H9 (cell line): ENCODE measurements around the gene GAREM1. TPM values are rescaled to one million over a fixed set of nuclear protein-coding genes. Genes with fewer than 3 reads are reported as not detected.

Source experiments
- DNase-seq: peaks from one replicate; pipeline ENCODE4 v3.0.0-alpha.2; 2017
- H2AFZ ChIP-seq: one replicate; pipeline ENCODE4 v1.6.1; 2013; ENCODE audit warnings: mild to moderate bottlenecking, low read length, control low read depth, moderate library complexity
- H2AK5ac ChIP-seq: 2 replicates; pipeline ENCODE4 v1.6.1; 2013; ENCODE audit warnings: low read length, control low read depth, mixed read lengths; ENCODE audit not compliant: insufficient read length
- H2BK120ac ChIP-seq: one replicate; pipeline ENCODE4 v1.6.1; 2013; ENCODE audit warnings: low read depth, mild to moderate bottlenecking, low read length, control low read depth, inconsistent platforms; ENCODE audit not compliant: poor library complexity, severe bottlenecking
- H2BK12ac ChIP-seq: 2 replicates; pipeline ENCODE4 v1.6.1; 2013; ENCODE audit warnings: low read length, control low read depth, mixed read lengths, low read depth; ENCODE audit not compliant: insufficient read length
- H2BK15ac ChIP-seq: 2 replicates; pipeline ENCODE4 v1.6.1; 2013; ENCODE audit warnings: low read depth, low read length, control low read depth
- H2BK20ac ChIP-seq: one replicate; pipeline ENCODE4 v1.6.1; 2013; ENCODE audit warnings: low read depth, mild to moderate bottlenecking, low read length, control low read depth, inconsistent platforms; ENCODE audit not compliant: poor library complexity, severe bottlenecking
- H2BK5ac ChIP-seq: 2 replicates; pipeline ENCODE4 v1.6.1; 2013; ENCODE audit warnings: low read length, control low read depth, mixed read lengths; ENCODE audit not compliant: insufficient read length
- H3K14ac ChIP-seq: 2 replicates; pipeline ENCODE4 v1.6.1; 2013; ENCODE audit warnings: low read length, control low read depth; ENCODE audit not compliant: insufficient read depth
- H3K18ac ChIP-seq: 2 replicates; pipeline ENCODE4 v1.6.1; 2013; ENCODE audit warnings: low read depth, mild to moderate bottlenecking, mixed read lengths, low read length, control low read depth; ENCODE audit not compliant: insufficient read length
- H3K23ac ChIP-seq: 2 replicates; pipeline ENCODE4 v1.6.1; 2013; ENCODE audit warnings: low read length, control low read depth, mixed read lengths, low read depth; ENCODE audit not compliant: insufficient read length
- H3K23me2 ChIP-seq: 2 replicates; pipeline ENCODE4 v1.6.1; 2013; ENCODE audit warnings: low read depth, mild to moderate bottlenecking, mixed read lengths, low read length, control low read depth; ENCODE audit not compliant: insufficient read length, poor library complexity, severe bottlenecking
- H3K27ac ChIP-seq: 2 replicates; pipeline ENCODE4 v1.5.1; 2013; ENCODE audit warnings: low read length, control low read depth, mixed read lengths, low read depth; ENCODE audit not compliant: insufficient read length
- H3K27me3 ChIP-seq: 2 replicates; pipeline ENCODE4 v1.6.1; 2013; ENCODE audit warnings: low read length, control low read depth, inconsistent platforms; ENCODE audit not compliant: insufficient read depth
- H3K4ac ChIP-seq: 2 replicates; pipeline ENCODE4 v1.6.1; 2013; ENCODE audit warnings: low read depth, mild to moderate bottlenecking, control low read depth, inconsistent platforms, low read length, moderate library complexity
- H3K4me1 ChIP-seq: 2 replicates; pipeline ENCODE4 v1.6.1; 2013; ENCODE audit warnings: low read length, control low read depth, inconsistent platforms; ENCODE audit not compliant: insufficient read depth
- H3K4me2 ChIP-seq: 2 replicates; pipeline ENCODE4 v1.6.1; 2013; ENCODE audit warnings: low read length, control low read depth, mixed read lengths; ENCODE audit not compliant: insufficient read length, insufficient read depth
- H3K56ac ChIP-seq: 2 replicates; pipeline ENCODE4 v1.6.1; 2013; ENCODE audit warnings: low read depth, mild to moderate bottlenecking, mixed read lengths, low read length, control low read depth; ENCODE audit not compliant: insufficient read length
- H3K79me1 ChIP-seq: 2 replicates; pipeline ENCODE4 v1.6.1; 2013; ENCODE audit warnings: low read depth, mild to moderate bottlenecking, moderate library complexity, low read length, control low read depth, inconsistent platforms; ENCODE audit not compliant: insufficient read depth, poor library complexity, severe bottlenecking
- H3K79me2 ChIP-seq: 2 replicates; pipeline ENCODE4 v1.6.1; 2013; ENCODE audit warnings: low read length, control low read depth, inconsistent platforms; ENCODE audit not compliant: insufficient read depth
- H3K9ac ChIP-seq: 2 replicates; pipeline ENCODE4 v1.6.1; 2013; ENCODE audit warnings: low read length, control low read depth, mixed read lengths; ENCODE audit not compliant: insufficient read length; ENCODE audit errors: extremely low read depth
- H3K9me3 ChIP-seq: one replicate; pipeline ENCODE4 v1.6.1; 2013; ENCODE audit warnings: low read depth, low read length, inconsistent platforms; ENCODE audit not compliant: control insufficient read depth
- H3T11ph ChIP-seq: one replicate; pipeline ENCODE4 v1.6.1; 2013; ENCODE audit warnings: mild to moderate bottlenecking, low read length, control low read depth, inconsistent platforms
- H4K20me1 ChIP-seq: one replicate; pipeline ENCODE4 v1.6.1; 2013; ENCODE audit not compliant: control insufficient read depth, insufficient read length, insufficient read depth
- H4K5ac ChIP-seq: 2 replicates; pipeline ENCODE4 v1.6.1; 2013; ENCODE audit warnings: low read depth, mild to moderate bottlenecking, mixed read lengths, low read length, control low read depth; ENCODE audit not compliant: insufficient read length
- H4K8ac ChIP-seq: replicated peaks from 2 replicates; pipeline ENCODE4 v1.6.1; 2013; ENCODE audit warnings: low read length, control low read depth, mixed read lengths, low read depth; ENCODE audit not compliant: insufficient read length
- H4K91ac ChIP-seq: 2 replicates; pipeline ENCODE4 v1.6.1; 2013; ENCODE audit warnings: low read depth, mild to moderate bottlenecking, moderate library complexity, mixed read lengths, low read length, control low read depth; ENCODE audit not compliant: insufficient read length
- H3K27ac Mint-ChIP-seq, 3 experiments: 2 replicates in 2 of 3; 3 replicates in 1 of 3; pipeline ENCODE4 v1.8.0; 2020 to 2021; ENCODE audit warnings: mixed read lengths in 3 of 3, mild to moderate bottlenecking in 1 of 3, moderate library complexity in 1 of 3
- H3K27me3 Mint-ChIP-seq: 2 replicates; pipeline ENCODE4 v1.8.0; 2021; ENCODE audit warnings: low read depth, mild to moderate bottlenecking, moderate library complexity, mixed read lengths
- H3K36me3 Mint-ChIP-seq, 3 experiments: 2 replicates in 2 of 3; 3 replicates in 1 of 3; pipeline ENCODE4 v1.8.0; 2020 to 2021; ENCODE audit warnings: low read depth in 3 of 3, mixed read lengths in 3 of 3; ENCODE audit not compliant: insufficient read depth in 1 of 3
- H3K4me1 Mint-ChIP-seq, 2 experiments: 2 replicates each; pipeline ENCODE4 v1.8.0; 2020; ENCODE audit warnings: mixed read lengths in 2 of 2
- H3K4me3 Mint-ChIP-seq, 2 experiments: 2 replicates in 1 of 2; 3 replicates in 1 of 2; pipeline ENCODE4 v1.8.0; 2020 to 2021; ENCODE audit warnings: mild to moderate bottlenecking in 2 of 2, mixed read lengths in 2 of 2, moderate library complexity in 1 of 2
- H3K9me3 Mint-ChIP-seq, 2 experiments: 2 replicates in 1 of 2; 3 replicates in 1 of 2; pipeline ENCODE4 v1.8.0; 2020; ENCODE audit warnings: mild to moderate bottlenecking in 2 of 2, mixed read lengths in 2 of 2, moderate library complexity in 1 of 2
- WGBS: extraction: QIAGEN DNeasy Blood & Tissue Kit; methylation state at CpG from one replicate; pipeline ENCODE4 v1.1.7; 2013; ENCODE audit warnings: missing lambda C conversion rate, low lambda C conversion rate, mixed read lengths; ENCODE audit not compliant: insufficient read length; ENCODE audit errors: extremely low coverage; 5-methylcytosine and 5-hydroxymethylcytosine counted together
- total RNA-seq: library from RNA; stranded (reverse); gene quantifications from 2 replicates; pipeline ENCODE4 v1.2.1, GENCODE V29; 2021
- TF ChIP-seq, protein P1 (sequence below): fragments of 200-600 bp; sonication (generic); conservative IDR thresholded peaks from 3 replicates; pipeline ENCODE4 v1.8.0; 2021; ENCODE audit warnings: antibody characterized with exemption, mild to moderate bottlenecking

Gene GAREM1
- total RNA-seq, 1 experiment from 2014 or later: 4.4 TPM

DNA sequence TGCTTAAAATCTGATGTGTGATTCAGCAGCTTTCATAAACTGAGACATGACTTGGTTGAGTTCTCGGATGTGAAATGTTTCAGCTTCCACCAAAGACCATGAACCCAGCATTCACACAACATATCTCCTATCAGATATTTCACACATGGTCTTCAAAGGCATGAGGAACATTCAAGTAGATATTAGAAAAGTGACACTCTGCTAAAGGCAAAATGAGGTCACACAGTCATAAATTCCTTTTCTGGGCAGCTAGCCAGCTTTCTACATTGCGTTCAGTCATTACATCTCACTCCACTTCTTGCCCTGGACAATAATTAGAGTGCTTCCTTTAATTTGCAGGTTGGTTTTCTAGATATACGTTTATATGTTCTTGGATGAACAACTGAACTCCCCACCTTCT, 96.7 kb downstream of the GAREM1 start:
- no peaks in the 10 kb centered on the region for H3K9me3 Mint-ChIP-seq
- Histone ChIP-seq H3K79me2 (no peaks in the 10 kb centered on the region), H2AFZ (no peak overlapping the region), H2BK15ac (no peak overlapping the region), H2AK5ac (no peak overlapping the region), H3K56ac (no peak overlapping the region), H2BK120ac (no peak overlapping the region), H3T11ph (no peak overlapping the region), H3K9ac (no peak overlapping the region), H4K20me1 (no peaks in the 10 kb centered on the region), H3K9me3 (no peaks in the 10 kb centered on the region), H3K4me2 (no peak overlapping the region), H3K4me1 (no peaks in the 10 kb centered on the region), H3K23me2 (no peaks in the 10 kb centered on the region), H4K8ac (no peak overlapping the region), H2BK5ac (no peak overlapping the region), H2BK12ac (no peak overlapping the region), H3K27me3 (no peaks in the 10 kb centered on the region), H3K4ac (no peak overlapping the region), H2BK20ac (no peak overlapping the region), H4K5ac (no peak overlapping the region), H3K23ac (no peak overlapping the region), H4K91ac (no peak overlapping the region), H3K18ac (no peak overlapping the region), H3K79me1 (no peaks in the 10 kb centered on the region), H3K27ac (no peak overlapping the region), H3K14ac (no peak overlapping the region)
- TF ChIP-seq, protein P1, sequence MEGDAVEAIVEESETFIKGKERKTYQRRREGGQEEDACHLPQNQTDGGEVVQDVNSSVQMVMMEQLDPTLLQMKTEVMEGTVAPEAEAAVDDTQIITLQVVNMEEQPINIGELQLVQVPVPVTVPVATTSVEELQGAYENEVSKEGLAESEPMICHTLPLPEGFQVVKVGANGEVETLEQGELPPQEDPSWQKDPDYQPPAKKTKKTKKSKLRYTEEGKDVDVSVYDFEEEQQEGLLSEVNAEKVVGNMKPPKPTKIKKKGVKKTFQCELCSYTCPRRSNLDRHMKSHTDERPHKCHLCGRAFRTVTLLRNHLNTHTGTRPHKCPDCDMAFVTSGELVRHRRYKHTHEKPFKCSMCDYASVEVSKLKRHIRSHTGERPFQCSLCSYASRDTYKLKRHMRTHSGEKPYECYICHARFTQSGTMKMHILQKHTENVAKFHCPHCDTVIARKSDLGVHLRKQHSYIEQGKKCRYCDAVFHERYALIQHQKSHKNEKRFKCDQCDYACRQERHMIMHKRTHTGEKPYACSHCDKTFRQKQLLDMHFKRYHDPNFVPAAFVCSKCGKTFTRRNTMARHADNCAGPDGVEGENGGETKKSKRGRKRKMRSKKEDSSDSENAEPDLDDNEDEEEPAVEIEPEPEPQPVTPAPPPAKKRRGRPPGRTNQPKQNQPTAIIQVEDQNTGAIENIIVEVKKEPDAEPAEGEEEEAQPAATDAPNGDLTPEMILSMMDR: no peak
- H3K4me3 Mint-ChIP-seq: no peak overlapping the region
- H3K27me3 Mint-ChIP-seq: no peaks in the 10 kb centered on the region
- peaks cover 6 to 7% of the 10 kb centered on the region in 2 experiments for H3K4me1 Mint-ChIP-seq
- no peak overlapping the region for H3K27ac Mint-ChIP-seq
- WGBS: no CpG with 5 or more reads among the region's 3 CpGs
- no peak for DNase-seq
- no peaks in the 10 kb centered on the region; a peak in 1 of 7 replicates for H3K36me3 Mint-ChIP-seq
